HG03045 (cell line): Measurements from ENCODE around the gene GIMAP4.
"Not testable (repeated sequence)": the region's sequence is repeated elsewhere in the genome, so short reads cannot be mapped to it uniquely, and the experiment has no call there.

Experiments used
- ATAC-seq: cut with Tn5 transposase; IDR thresholded peaks from one replicate; pipeline ENCODE4 v1.9.1; 2021; ENCODE audit warnings: mild to moderate bottlenecking, moderate library complexity; ENCODE audit not compliant: unreplicated experiment

The GIMAP4 gene

DNA sequence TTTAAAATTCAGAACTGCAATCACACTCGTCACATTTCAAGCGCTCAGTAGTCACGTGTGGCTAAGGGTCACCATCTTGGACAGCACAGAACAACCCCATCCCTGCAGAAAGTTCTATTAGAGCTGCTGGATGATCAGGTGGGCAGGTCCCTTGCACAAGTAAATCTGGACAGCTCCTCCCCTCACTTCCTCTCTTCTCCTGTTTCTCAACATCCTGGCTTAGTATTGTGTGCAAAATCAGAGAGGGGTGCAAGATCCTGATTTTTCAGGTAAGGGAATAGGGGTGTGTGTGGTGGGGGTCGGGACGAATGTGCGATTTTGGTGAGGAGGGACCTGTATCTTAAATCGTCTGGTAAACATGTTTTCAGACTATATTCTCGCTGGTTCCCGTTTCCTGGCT, at the start of gene GIMAP4:
Gene GIMAP4, plus strand, starts transcription at position 222 of the 400 bp plus-strand sequence. CDS start 2,512 bp downstream, outside the sequence.
- no peak for ATAC-seq

DNA sequence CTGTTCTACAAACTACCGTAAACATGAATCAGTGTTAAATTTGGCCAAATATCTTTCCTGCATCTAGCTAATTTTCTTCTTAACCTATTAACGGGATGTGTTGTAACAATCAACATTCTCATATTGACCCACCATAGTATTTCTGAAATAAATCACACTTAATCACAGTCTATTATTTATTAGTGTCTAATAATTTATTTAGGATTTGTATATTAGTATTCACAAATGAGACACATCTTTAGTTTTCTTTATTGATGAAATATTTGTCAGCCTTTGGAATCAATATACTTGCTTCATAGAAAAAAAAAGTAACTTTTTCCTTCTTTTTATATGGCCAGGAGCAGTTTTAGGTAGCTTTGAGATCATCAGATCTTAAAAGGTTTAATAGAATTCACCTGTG, 47.9 kb upstream of the GIMAP4 start:
- no peak for ATAC-seq

DNA sequence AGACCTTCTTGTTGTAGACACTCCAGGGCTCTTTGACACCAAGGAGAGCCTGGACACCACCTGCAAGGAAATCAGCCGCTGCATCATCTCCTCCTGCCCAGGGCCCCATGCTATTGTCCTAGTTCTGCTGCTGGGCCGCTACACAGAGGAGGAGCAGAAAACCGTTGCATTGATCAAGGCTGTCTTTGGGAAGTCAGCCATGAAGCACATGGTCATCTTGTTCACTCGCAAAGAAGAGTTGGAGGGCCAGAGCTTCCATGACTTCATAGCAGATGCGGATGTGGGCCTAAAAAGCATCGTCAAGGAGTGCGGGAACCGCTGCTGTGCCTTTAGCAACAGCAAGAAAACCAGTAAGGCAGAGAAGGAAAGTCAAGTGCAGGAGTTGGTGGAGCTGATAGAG, 47.0 kb upstream of the GIMAP4 start:
- ATAC-seq: no peak

DNA sequence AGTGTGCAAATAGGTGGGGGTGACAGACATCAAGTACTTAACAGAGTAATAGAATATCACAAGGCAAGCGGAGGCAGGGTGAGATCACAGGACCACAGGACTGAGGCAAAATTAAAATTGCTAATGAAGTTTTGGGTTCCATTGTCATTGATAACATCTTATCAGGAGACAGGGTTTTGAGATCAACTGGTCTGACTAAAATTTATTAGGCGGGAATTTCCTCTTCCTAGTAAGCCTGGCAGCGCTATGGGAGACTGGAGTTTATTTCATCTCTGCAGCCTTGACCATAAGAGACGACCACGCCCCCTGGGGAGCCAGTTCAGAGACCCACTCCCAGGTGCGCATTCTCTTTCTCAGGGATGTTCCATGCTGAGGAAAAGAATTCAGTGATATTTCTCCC, 44.3 kb upstream of the GIMAP4 start:
- ATAC-seq: not testable (repeated sequence)

DNA sequence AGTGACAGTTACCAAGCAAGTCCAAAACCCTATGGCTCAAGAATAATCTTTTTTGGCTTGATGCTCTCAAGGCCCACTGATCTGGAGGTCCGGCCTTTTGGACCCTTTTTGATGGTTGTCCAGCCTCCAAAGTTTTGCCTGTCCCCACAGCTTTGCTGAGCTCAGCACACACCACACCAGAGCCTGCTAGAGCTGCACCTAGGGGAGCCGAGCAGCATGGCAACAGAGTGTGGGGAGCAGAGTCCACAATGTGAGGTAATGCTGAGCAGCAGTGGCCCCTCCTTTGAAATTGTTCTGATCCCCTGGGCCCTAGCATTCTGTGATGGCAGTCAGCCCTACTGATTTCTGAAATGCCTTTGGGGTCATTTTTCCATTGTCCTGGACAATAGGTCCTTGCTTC, 43.2 kb upstream of the GIMAP4 start:
- ATAC-seq: no peak

DNA sequence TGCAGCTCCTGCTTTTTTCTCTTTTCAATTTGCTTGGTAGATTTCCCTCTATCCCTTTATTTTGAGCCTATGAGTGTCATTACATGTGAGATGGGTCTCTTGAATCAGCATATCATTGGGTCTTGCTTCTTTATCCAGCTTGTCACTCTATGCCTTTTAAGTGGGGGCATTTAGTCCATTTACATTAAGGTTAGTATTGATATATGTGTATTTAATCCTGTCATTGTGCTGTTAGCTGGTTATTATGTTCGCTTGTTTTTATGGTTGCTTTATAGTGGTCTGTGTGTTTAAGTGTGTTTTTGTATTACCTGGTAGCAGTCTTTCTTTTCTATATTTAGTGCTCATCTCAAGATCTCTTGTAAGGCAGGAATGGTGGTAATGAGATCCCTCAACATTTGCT, 35.5 kb upstream of the GIMAP4 start:
- ATAC-seq: no peak

DNA sequence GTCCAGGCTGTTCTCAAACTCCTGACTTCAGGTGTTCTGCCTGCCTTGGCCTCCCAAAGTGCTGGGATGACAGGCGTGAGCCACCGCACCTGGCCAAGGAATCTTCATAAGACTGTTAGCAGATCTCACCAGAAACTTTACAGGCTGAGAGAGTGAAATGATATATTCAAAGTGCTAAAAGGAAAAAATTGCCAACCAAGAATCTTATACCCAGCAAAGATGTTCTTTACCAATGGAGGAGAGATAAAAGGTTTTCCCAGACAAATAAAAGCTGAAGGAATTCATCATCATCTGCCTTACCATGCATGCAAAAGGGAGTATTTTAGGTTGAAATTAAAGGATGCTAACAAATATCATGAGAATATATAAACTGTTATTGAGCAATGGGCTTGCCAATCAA, 28.9 kb upstream of the GIMAP4 start:
- no peak for ATAC-seq

DNA sequence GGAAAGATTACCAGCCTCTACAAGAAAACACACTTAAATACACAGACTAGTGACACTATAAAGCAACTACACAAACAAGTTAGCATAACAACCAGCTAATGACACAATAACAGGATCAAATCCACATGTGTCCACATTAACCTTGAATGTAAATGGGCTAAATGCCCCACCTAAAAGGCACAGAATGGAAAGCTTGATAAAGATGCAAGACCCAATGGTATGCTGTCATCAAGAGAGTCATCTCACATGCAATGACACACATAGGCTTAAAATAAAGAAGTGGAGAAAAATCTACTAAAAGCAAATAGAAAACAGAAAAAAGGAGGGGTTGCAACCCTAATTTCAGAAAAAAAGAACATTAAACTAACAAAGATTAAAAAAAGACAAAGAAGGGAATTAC, 14.0 kb upstream of the GIMAP4 start:
- ATAC-seq: no peak

DNA sequence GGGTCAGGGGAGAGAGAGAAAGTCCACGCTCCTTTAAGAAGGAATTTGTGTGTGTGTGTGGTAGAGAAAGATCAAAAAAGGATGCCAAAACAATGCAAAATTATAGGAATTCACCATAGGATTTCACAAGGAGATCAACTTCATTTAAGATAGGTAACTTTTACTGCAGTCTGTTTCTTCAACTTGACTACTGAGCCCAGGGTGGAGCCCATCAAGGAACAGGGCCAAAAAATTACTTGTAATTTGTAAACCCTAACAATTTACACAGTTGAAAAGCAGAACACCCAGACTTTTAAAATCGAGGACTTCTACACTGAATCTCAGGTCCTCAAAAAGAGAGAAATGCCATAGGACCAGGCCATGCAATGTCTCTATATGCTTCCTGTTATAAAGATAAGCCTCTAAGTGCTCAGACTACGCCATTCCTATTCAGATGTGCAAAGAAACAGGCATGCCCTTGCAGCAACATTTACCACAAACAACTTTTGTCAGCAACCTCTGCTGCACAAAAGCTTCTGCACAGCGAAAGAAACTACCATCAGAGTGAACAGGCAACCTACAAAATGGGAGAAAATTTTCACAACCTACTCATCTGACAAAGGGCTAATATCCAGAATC, 10.6 kb upstream of the GIMAP4 start:
- no peak for ATAC-seq

DNA sequence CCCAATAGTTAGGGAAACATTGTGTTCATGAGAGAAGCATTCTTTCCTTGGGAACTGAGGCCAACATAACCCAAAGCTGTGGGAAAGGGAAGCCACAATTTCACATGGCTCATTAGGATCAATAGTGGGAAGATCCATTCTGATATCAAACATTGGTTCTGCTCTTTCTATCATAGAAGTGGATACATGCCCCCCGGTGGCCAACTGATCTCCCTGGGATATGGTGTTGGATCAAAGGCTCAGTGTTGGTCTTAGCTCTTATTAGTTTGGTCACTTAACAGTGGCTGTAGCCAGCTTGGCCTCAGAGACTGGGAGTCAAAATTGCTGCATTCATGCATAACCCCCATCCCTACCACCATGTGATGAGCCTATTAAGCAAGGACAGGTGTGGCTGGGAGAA, 6.7 kb upstream of the GIMAP4 start:
- ATAC-seq: no peak

DNA sequence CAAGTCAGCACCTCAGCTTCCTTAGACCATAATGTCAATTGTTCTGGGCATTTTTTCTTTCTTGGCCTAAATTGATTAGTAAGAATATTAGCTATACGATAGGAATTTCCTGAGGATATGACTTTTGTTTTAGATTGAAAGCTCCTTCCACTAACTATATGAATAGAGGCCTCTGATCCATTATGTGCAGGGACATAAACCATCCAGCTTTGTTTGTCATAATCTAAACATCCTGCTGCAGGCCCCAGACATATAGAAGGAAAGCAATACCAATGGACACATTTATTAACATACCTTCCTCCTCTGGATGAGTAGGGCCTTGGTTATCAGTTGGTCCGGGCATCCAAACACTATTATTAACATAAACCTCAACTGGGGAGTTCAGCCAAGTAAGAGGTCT, 4.3 kb upstream of the GIMAP4 start:
- no peak for ATAC-seq

DNA sequence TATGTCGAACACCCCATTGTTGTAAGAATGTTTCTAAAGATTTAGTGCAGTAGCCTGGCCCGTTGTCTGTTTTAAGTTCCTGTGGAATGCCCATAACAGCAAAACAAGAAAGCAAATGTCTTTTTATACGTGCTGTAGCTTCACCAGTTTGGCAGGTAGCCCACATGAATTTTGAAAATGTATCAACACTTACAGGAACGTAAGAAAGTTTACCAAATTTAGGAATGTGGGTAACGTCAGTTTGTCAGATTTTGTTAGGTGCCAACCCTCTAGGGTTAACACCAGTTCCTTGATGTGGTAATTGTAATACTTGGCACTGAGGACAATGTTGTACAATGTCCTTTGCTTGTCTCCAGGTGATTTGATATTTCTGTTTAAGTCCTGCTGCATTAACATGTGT, 3.2 kb upstream of the GIMAP4 start:
- no peak for ATAC-seq

DNA sequence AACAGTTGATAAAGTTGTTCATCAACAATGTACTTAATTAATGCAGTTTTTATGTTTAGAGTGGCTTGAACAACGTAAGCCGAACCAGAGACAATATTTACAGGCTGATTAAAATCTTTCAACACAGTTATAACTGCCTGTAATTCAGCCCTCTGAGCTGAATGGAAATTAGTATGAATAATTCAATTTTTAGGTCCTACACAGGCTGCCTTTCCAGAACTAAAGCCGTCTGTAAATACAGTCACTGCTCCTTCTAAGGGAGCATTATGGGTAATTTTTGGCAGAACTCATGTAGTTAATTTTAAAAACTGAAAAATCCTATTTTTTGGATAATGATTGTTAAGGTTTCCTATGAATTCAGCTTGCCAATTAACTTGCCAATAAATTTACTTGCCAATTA, 2.6 kb upstream of the GIMAP4 start:
- no peak for ATAC-seq

DNA sequence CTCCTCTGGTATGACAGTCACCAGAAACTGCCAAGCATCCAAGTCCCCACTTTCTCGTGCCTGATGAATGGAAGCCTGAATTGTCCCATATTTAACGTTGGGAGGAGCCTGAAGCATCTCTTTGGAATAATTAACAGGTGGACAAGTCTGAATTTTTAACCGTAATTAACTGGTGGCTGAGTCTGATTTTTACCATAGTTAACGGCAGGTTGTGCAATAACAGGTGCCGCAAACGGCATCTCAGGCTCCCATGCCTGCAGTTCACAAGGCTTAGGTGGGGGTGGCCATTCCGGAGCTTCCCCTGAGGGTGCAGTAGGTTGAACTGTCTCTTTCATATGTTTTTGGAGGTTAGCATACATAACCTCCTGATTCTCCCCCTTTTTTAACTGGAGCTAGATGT, 2.0 kb upstream of the GIMAP4 start:
- no peak for ATAC-seq

DNA sequence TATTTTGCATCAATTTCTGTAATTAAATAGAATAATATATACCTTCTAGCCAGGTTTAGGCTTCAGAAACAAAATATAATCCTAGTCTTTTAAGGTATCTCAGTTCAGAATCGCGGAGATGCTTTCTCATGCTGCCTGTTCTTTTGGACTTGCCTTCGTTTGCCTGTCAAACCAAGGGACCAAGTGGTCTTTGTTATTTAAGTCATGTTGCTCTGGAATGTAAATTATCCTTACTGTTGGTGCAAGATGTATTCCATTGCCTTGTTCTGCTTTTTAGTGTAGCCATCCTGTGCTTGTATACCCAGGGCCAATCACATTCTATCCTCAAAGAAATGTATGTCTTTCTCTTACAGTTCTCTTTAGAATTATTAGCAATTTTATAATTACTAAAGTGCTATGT, 1.1 kb upstream of the GIMAP4 start:
- no peak for ATAC-seq

DNA sequence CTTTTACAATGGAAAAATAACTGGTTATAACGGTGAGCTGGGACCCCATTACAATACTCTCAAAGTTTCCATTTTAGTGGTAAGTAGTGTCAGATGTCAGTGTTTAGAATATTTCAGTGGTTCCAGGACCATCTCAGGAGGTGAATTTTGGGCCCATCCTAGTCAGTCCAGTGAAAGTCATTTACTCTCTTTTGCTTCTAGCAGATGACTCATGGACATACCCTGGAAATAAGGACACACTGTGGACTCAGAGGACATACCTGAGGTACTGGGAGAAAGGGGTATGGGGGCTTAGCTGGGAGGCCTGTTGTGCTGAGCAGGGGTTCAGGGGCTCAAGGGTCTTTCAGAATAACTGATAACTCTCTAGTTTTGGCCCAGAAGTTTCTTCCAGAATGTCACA, 618 bp upstream of the GIMAP4 start:
- no peak for ATAC-seq

DNA sequence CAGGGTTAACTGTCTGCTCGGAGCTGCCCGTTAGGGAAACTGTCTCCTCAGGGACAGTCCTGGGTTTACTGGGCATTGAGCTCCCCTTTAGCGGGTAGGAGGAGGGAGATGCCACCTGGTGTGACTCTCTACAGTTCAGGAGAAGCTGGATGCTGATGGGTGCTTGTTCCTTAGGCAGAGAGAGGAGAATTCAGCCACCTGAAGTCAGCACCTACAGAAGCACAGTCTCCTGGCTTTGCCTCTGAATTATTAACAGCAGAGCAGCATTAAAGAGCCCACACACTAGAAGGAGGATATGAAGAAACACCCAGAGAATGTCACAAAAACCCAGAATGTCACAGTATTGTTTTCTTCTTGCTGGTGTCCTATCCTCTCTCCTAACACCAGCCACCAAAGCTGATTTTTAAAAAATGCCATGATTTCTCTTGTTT, 696 bp downstream of the GIMAP4 start:
- ATAC-seq: no peak

DNA sequence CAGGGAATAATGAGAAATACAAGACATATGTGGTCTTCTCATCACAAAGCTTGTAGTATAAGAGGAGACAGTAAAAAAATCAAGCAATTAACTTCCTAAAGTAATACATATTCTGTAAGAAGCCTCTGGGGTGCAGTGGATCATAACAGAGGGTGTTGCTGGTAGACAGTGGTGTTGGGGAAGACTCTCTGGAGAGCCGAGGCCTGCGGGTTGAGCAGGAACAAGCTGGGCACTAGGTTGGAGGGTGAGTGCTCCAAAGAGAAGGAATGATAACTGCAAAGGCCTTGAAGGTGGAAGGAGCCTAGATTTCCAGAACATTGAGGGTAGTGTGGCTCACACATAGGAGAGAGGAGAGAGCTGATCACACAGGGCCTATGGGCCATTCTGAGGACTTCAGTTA, 1.5 kb downstream of the GIMAP4 start:
- ATAC-seq: no peak

DNA sequence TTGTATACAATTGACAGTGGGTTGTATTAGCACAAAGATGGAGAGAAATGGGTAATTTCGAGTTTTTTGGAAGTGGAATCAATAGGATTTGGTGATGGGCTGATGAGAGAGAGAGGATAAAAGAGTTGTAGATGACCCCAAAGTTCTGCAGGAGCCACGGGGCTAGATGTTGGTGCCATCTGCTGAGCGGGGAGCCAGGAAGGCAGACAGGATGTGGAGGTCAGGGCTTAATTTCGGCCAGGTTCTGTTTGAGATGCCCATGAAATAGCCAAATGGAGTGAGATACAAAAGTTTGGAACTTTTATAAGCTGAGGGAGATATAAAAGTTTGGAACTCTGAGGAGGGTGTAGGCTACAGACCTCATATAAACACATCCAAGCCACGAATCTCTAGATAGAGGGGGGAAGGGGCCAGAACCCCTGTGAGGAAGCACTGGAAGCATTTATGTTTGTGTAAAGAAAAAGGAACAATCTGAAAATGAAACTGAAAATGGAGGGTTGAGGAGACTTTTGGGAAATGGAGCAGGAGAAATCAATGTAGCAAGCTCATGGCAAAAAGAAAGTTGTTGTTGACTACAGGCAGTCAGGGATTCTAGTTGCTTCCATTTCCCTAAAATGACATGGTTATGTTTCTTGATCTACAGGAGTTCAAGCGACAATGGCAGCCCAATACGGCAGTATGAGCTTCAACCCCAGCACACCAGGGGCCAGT, 2.2 kb downstream of the GIMAP4 start:
- ATAC-seq: no peak

DNA sequence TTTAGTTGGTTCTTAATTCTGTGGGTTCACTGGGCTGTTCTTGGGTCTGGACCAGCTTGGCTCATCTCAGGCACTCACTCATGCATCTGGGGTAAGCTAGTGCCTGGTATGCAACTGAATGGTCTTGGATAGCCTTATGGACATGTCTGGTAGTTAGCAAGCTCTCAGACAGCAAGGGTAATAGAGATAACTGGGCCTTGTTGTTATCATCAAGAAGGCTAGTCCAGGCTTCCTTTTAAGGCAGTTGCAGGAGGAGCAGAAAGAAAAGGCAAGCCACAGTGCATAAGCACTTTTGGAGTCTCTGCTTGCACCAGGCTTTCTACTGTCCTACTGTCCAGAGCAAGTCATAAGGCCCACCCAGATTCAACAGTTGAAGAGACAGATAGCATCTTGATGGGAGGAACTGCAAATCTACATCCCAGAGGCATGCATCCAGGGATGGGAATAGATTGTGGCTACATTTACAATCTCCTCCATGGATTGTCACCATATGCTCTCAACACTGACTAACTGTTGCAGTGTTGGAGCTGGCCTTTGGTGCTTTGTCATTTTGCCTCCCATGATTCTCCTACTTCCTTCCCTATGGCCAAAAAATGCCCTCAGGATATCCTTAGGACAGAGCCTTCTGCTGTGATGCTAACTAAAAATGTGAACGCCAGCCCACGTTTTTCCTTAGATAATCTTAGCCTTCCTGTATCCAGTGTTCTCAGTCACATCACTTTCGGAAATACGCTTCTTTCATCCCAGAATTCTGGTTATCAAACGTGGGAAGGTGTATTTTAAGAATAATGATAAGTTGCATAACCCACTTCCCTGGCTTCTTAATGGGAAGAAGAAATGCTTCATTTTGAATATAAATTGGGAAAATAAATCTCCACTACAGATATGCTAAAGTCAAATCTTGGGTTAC, 3.6 kb downstream of the GIMAP4 start:
- no peak for ATAC-seq

DNA sequence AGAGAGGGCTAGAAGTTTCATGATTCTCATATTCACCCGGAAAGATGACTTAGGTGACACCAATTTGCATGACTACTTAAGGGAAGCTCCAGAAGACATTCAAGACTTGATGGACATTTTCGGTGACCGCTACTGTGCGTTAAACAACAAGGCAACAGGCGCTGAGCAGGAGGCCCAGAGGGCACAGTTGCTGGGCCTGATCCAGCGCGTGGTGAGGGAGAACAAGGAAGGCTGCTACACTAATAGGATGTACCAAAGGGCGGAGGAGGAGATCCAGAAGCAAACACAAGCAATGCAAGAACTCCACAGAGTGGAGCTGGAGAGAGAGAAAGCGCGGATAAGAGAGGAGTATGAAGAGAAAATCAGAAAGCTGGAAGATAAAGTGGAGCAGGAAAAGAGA, 5.3 kb downstream of the GIMAP4 start:
- ATAC-seq: no peak
